NCI-H69 (cell line): Measurements from ENCODE around the gene SLC22A4.

ENCODE experiments used
- DNase-seq: peaks from one replicate; lab custom pipeline; 2025; lab: John Stamatoyannopoulos, UW

The SLC22A4 gene

DNA sequence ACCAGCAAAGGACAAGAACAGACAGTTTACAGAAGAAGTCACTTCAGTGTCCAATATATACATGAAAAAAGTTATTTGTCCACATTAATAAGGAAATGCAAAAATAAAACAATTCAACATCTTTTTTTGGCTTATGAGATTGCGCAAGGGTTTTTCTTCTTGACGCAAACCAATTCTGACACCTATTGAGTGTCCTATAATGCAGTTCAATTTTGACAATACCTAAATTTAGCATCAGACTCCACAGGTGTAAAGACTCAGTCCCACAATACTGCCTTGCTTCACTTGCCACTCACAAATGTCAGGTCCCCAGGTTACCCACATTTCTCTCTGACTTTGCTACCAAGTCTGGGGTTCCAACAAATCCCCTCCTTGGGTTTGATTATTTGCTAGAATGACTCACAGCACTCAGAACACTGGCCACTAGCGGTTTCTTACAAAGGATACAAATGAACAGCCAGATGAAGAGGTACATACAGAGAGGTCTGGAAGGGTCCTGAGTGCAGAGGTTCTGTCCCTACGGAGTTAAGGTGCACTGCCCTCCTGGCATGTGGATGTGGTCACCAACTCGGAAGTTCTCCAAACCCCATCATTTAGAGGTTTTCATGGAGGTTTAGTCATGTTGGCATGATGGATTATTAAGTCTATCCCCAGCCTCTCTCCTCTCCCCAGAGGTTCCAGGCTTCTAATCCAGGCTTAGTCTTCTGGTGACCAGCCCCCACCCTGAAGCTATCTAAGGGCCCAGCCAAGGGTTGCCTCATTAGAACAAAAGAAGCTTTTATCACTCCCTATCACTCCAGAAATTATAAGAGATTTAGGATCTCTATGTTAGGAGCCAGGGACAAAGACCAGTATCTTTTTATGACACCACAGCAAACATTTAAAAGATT, 48.3 kb downstream of the SLC22A4 start:
- DNase-seq: no peak

DNA sequence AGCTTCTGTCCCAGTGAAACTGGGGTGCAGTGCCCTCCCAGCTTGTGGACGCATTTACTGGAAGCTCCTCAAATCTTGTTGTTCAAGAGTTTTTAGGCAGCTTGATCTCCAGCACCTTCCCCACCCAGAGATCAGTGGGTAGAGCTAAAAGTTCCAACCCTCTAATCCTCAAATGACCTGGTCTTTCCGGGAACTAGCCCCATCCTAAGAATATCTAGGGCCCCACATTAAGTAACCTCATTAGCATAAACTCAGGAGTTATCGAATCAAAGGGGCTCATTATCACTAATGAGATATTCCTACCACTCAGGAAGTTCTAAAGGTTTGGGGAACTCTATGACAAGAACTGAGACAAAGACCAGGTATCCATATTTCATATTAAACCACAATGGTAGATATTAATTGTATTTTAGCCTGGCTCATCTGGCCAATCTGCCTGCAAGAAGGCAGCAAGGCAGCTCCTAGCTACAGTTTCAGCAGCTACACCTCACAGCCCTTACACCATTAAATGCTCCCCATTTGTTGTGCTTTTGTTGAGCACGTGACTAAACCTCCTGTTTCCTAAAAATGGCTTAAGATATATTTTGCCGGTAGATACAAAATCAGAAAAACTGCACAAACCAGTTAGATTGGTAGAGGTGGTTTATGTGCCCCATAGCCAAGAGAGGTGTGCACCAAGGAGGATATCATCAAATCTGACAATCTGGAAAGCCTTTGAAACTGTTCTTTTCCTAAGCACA, 50.8 kb downstream of the SLC22A4 start:
- DNase-seq: no peak

DNA sequence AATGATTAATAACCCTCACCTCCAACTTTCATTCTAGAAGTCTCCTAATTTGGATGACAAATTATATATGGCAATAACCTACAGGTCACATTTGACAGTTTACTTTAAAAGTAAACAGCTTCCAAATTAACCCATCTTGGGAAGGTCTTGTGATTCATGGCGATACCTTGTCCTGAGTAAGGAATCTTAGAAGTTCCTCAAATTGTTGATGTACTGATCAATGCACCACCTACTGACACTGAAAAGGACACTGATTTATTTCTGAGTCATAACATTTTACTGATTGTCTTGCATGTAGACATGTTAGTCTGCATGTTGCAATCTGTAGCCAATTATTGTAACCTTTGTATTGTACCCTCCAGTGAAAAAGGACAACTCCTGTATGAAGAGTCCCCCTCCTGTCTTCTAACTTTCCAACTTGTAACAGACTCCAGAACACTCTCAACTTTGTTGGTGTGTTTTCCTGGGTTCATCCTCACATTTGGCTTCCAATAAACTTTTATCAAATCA, 59.3 kb downstream of the SLC22A4 start:
- DNase-seq: no peak

DNA sequence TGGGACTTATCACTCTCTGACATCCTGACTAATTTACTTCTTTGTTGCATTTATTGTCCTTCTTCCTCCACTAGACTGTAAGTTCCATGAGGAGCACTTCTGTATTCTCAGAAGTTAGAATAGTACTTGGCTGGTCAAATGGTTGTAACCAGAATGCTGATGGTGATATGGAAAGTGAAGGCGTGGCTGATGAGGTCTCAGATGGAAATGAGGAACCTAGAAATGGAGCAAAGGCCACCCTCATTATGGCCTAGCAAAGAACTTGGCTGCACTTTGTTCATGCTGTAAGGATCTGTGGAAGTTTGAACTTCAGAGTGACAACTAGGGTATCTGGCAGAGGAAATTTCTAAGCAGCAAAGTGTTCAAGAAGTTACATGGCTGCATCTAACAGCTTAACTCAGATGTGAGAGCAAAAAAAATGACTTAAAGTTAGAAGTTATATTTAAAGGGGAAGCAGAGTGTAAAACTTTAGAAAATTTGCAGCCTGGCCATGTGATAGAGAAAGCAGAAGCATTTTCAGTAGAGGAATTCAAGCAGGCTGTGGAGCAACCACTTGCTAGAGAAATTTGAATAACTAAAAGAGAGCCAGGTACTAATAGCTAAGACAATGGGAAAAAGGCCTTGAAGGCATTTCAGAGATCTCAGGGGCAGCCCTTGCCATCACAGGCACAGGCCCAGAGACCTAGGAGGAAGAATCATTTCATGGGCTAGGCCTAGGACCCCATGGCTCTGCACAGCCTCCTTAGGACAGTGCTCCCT, 60.4 kb downstream of the SLC22A4 start:
- DNase-seq: no peak

DNA sequence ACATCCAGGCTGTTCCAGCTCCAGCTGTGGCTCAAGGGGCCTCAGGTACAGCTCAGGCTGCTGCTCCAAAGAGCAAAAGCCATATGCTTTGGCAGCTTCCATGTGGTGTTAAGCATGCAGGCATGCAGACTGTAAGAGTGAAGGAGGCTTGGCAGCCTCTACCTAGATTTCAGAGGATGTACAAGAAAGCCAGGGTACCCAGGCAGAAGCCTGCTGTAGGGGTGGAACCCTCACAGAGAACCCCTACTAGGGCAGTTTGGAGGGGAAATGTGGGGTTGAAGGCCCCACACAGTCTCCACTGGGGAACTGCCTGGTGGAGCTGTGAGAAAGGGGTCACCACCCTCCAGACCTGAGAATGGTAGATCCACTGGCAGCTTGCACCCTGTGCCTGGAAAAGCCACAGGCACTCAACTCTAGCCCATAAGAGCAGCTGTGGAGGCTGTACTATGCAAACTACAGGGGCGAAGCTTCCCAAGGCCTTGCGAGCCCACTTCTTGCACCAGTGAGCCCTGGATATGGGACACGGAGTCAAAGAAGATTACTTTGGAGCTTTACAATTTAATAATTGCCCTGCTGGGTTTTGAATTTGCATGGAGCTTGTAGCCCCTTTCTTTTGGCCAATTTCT, 61.1 kb downstream of the SLC22A4 start:
- no peak for DNase-seq

DNA sequence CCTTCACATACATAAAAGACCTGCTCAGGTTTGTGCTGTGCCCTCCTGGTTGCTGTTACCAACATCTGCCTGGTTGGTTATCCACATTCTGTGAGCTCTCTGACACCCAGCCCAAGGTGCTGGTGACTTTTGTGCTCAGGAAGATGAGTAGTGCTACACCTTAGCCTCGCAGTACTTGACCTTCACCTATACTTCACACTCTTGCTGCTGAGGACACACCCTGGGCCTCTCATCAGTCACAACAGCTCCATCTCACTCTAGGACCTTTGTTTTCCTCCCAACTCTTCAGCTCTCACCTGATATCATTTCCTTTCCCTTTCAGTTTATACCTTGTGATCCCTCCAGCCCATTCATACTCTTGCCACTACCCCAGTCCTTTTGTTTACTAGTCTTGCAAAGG, 64.6 kb downstream of the SLC22A4 start:
- no peak for DNase-seq

DNA sequence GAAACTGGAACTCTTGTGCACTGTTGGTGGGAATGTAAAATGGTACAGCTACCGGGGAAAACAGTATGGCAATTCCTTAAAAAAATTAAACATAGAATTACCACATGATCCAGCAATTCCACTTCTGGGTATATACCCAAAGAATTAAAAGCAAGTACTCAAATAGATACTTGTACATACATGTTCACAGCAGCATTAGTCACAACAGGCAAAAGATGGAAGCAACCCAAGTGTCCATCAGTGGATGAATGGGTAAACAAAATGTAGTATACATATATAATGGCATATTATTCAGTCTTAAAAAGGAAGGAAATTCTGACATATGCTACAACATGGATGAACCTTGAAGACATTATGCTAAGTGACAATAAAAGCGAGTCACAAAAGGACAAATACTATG, 67.9 kb downstream of the SLC22A4 start:
- DNase-seq: no peak

DNA sequence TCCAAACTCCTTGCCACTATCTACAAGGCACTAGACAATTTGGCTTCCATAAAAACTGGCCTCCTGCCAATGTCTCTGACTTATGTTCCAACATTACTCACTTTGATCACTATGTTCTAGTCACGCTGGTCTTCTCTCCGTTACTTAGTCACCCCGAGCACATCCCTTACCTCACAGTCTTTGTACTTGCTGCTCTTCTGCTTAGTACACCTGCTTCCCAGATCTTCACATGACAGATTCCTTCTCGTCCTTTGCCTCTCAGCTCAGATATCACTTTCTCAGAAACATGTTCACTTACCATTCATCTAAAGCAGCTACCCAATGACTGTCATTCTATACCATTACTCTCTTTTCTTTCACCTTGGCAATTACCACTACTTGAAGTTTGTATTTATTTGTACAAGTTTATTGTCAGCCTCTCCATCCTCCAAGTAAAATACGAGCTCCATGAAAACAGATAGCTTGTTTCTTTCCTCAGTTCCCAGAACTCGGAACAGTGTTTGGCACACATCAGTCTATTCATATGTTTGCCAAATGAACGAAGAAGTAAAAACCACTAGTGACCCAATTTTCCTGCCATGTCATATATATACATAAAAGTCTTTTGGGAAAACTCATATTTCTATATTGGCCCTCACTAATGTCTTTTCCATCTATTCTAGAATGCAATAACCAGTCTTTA, 69.4 kb downstream of the SLC22A4 start:
- DNase-seq: peak; percentile 38

DNA sequence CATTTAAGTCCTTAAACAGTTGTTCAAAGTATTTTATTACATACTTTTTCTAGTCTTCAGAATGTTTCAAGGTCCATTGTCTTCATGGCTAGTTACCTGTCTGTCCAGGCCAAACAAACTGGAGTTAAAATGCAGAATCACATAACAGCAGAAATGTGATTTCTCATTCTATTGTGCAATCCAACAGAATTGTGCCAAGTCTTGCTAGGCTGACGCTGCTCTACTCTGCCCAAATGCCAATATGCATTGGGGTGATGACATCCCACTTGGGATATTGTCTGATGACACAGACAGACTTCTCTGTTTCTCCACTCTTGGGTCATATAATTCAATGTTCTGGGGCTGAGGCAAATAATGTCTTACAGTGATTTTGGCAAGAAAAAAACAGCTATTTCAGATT, 70.1 kb downstream of the SLC22A4 start:
- DNase-seq: no peak

DNA sequence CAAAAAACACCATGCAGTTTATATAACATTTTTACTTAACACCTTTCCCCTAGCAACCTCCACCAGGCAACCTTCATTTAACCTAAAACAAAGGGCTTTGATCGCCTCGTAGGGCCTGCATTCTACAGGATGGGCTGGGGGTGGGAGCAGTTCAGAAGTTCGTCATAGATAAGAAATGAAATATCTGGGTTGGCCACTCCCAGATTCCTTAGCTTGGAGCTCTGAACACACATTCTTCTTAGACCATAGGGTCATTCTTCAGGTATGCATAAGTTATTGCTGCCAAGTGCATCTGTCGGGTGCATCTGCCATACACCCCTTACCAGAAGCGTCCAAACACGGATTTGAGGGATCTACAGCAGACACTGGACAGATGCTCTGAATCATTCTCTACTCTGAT, 71.0 kb downstream of the SLC22A4 start:
- DNase-seq: no peak

DNA sequence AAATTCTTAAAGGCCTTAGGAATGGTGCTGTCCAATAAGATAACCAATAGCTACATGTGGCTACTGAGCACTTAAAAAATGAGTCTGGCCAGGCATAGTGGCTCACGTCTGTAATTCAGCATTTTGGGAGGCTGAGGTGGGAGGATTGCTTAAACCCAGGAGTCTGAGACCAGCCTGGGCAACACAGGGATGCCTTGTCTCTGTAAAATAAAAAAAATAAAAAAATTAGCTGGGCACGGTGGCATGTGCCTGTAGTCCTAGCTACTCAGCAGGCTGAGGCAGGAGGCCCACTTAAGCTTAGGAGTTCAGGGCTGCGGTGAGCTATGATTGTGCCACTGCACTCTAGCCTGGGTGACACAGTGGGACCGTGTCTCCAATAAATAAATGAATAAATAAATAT, 74.0 kb downstream of the SLC22A4 start:
- DNase-seq: no peak

DNA sequence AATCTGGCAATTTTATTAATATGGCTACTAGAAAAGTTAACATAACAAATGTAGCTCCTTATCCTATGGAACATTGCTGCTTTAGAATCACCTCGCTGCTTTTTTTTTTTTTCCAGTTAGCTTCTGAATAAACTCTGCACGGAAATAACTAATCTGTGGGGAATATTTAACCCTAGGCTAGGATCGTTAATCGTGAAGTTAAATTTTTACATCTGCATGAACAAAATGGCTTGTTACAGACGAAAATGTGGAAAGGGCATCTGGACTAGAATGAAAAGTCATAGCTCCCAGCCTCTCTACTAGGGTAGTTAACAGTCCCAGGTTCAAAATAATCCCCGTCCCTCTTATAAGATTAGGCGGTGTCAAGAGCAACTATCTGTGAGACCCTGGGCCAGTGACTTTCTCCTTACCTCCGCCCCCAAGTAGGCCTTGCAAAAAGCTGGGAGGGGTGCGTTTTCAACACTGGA, 74.8 kb downstream of the SLC22A4 start:
- DNase-seq: no peak

DNA sequence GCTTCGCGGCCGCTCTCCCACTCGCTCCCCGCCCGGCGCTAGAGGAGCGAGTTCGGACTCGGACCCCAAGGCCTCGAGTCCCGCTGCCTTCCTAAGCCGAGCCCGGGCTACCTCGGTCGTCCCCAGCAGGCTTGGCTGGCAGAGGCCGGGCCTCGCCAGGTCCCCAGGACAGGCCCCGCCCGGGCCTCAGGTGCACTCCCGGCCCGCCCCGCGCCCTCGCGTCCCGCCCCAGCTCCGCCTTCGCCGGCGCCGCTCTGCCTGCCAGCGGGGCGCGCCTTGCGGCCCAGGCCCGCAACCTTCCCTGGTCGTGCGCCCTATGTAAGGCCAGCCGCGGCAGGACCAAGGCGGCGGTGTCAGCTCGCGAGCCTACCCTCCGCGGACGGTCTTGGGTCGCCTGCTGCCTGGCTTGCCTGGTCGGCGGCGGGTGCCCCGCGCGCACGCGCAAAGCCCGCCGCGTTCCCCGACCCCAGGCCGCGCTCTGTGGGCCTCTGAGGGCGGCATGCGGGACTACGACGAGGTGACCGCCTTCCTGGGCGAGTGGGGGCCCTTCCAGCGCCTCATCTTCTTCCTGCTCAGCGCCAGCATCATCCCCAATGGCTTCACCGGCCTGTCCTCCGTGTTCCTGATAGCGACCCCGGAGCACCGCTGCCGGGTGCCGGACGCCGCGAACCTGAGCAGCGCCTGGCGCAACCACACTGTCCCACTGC, 75.4 kb downstream of the SLC22A4 start, which contains the start of gene SLC22A5:
TSS of gene SLC22A5 (plus strand) at position 237 of the 707 bp plus-strand sequence. CDS start at position 500, 263 bp downstream.
- DNase-seq: peak; percentile 91

DNA sequence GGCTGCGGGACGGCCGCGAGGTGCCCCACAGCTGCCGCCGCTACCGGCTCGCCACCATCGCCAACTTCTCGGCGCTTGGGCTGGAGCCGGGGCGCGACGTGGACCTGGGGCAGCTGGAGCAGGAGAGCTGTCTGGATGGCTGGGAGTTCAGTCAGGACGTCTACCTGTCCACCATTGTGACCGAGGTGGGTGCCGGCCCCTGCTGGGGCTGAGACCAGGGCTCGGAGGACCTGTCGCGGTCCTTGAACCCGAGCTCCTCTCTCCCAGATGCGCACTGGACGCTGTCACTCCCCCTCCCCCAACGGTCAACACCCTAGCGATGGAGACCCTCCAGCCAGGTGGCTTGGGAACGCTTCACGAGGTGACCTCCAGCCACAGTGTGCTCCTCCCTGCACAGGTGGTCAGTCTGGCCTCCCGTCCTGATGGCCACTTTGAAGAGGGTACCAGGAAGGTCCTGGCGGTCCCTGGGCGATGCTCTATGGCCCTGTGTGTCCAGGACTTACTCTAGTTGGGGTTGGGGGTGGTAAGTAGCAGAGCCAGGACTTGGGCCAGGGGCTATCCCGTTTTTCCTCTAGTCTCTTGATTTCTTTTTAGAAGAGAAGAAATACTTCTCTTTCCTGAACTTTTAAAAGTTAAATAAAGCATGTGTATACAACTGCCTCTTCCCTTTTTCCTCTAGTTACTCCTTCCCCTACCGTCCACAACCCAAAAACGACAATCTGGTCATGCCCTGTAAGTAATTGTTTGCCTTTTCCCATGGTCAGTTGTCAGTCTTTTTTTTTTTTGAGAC, 76.2 kb downstream of the SLC22A4 start:
- DNase-seq: no peak

DNA sequence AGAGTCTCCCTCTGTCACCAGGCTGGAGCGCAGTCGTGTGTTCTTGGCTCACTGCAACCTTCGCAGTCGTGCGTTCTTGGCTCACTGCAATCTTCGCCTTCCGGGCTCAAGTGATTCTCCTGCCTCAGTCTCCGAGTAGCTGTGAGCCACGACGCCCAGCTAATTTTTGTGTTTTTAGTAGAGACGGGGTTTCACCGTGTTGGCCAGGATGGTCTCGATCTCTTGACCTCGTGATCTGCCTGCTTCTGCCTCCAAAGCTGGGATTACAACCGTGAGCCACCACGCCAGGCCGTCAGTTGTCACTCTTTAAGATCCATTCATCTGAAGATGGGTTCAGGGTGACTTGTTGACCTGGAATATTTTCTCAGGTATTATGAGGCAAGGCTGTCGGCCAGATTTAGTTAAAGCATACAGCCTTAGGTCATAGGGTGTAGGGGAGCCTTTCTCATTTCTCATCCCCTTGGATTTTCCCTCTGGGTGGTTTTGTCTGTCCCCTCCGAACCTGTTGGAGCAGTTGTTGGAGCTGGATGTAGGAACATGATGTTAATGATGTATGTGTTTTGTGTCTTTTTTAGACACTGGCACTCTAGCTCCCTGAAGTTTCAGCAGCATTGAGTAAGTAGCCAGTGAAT, 76.9 kb downstream of the SLC22A4 start:
- DNase-seq: no peak

DNA sequence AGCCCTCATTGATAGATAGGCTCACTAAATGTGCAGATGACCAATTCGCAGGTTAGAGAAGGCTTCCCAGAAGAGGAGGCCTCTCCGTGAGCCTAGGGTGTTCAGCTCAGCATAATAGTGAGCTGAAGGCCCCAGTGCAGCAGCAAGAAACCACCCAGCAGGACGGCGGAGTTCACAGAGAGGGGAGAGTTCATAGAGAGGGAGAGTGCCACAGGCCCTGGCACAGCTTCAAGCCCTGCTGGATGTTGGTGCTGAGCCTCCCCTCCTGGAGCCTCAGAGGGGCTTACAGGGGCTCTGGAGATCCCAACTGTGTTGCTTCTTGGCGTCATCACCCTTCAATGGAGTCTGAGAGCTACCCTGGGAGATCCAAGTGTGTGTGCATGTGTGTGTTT, 77.4 kb downstream of the SLC22A4 start:
- no peak for DNase-seq

DNA sequence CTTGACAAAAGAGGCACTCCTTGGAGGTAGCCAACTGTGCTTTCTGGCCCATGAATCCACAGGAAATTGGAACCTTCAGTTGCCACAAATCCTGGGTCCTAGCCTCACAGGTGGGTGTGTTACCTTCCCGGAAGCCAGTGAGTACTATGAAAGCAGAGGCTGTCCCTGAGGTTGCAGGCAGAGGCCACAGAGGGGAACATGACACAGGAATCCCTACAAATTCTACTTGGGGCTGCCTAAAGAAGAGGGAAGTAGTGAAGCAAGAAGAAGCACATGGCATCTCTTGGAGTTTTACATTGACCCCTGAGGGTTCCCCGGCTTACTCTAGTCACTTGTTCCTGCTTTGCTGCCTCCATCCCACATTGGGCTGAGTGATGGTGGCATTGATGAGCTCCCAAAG, 77.9 kb downstream of the SLC22A4 start:
- peak; percentile 18 for DNase-seq

DNA sequence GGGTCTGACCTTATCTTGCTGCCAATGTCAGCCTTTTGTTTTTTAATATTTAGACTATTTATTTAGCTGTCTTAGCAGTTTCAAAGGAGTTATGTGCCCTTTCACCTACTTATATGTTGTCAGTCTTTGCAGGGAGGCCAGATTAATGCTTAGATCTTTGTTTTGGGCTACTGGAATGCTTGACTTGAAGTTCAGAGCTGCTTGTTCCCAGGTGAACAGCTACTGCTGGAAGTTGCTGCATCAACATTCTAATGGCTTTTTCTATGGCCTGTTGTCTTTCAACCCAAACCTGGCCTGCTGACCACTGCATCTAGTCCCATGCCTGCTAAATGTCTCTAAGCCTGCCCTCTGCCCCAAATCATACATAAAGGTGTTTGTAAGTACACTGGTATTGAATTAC, 78.3 kb downstream of the SLC22A4 start:
- DNase-seq: no peak

DNA sequence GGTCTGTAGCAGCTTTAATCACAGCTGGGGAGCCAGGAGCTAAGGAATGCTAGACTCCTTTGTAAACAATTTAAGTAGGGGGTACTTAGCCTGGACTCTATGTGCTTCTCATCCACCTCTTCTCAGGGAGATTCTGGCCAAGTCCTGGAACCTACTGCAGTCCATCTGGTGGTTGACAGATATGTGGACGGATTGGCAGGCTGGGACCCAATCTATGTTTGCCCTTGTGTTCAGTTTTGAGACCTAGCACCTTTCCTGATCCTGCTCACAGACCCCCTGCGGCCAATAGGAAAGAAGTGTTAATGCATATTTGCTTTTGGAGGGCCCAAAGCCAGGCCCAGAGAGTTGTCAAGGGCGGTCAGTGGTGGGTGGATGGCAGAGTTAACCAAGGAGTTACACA, 81.8 kb downstream of the SLC22A4 start:
- DNase-seq: no peak
